NCI-H2227 (cell line): Measurements from ENCODE around the gene PEX5L.

ENCODE experiments used
- DNase-seq: peaks from one replicate; lab custom pipeline; 2025; ENCODE audit not compliant: unreplicated experiment; lab: John Stamatoyannopoulos, UW

Gene PEX5L

GRCh38 chr3:179907784-179908482 is 128.8 kb downstream of the PEX5L start:
- DNase-seq: no peak

GRCh38 chr3:179902061-179902460 is 134.7 kb downstream of the PEX5L start:
- no peak for DNase-seq

GRCh38 chr3:179898024-179898423 is 138.7 kb downstream of the PEX5L start:
- peak; percentile 65 for DNase-seq

GRCh38 chr3:179897231-179897630 is 139.5 kb downstream of the PEX5L start:
- no peak for DNase-seq

- DNase-seq: no peak
These were observed 140.2 kb downstream of the PEX5L start for GRCh38 chr3:179896507-179896906.

GRCh38 chr3:179895330-179895729 is 141.4 kb downstream of the PEX5L start:
- no peak for DNase-seq

GRCh38 chr3:179887295-179887943 is 149.3 kb downstream of the PEX5L start:
- no peak for DNase-seq

GRCh38 chr3:179885950-179886349 is 150.8 kb downstream of the PEX5L start:
- DNase-seq: no peak

- no peak for DNase-seq
These were observed 152.6 kb downstream of the PEX5L start for GRCh38 chr3:179884136-179884535.

- no peak for DNase-seq
These were observed 154.4 kb downstream of the PEX5L start for GRCh38 chr3:179882292-179882691.

GRCh38 chr3:179881791-179882190 is 154.9 kb downstream of the PEX5L start:
- DNase-seq: no peak

GRCh38 chr3:179880868-179881267 is 155.9 kb downstream of the PEX5L start:
- DNase-seq: no peak

- no peak for DNase-seq
These were observed 160.3 kb downstream of the PEX5L start for GRCh38 chr3:179876440-179876839.

GRCh38 chr3:179872842-179873241 is 163.9 kb downstream of the PEX5L start:
- no peak for DNase-seq

GRCh38 chr3:179871782-179872181 is 165.0 kb downstream of the PEX5L start:
- no peak for DNase-seq

- no peak for DNase-seq
These were observed 168.0 kb downstream of the PEX5L start for GRCh38 chr3:179868715-179869114.

- DNase-seq: no peak
These were observed 168.8 kb downstream of the PEX5L start for GRCh38 chr3:179867961-179868360.

- DNase-seq: no peak
These were observed 170.8 kb downstream of the PEX5L start for GRCh38 chr3:179865861-179866505.

- no peak for DNase-seq
These were observed 174.8 kb downstream of the PEX5L start for GRCh38 chr3:179861953-179862352.

GRCh38 chr3:179861292-179861691 is 175.4 kb downstream of the PEX5L start:
- no peak for DNase-seq

GRCh38 chr3:179860275-179861107 is 176.2 kb downstream of the PEX5L start:
- no peak for DNase-seq
